ENCODE results near the gene REEP6. TPM values are rescaled to one million over a fixed set of nuclear protein-coding genes. Genes with fewer than 3 reads are reported as not detected.
A peak's percentile ranks its signal among the peaks of the same experiment; 100 is the strongest.

Gene REEP6
- total and polyA plus RNA-seq, 2 of the 8 experiments (the other 6 are each of a cell fraction or from before 2014, with no cell fraction given), result 12.6 to 20.7 TPM

- CTCF ChIA-PET (ENCODE audit: partially characterized antibody), result interaction anchor here (0.6 to 5.5 kb wide), 18 partner anchors 8 to 80 kb away, joined by 3 to 53 read pairs (median 4); partner anchors contain the start of gene REEP6
- FAIRE-seq, result no peak
- TF ChIP-seq ATF3 (IDR thresholded peaks at IDR 0.05; ENCODE audit: insufficient read depth, low read depth, low read length) (no peak), CREB1 (IDR thresholded peaks at IDR 0.05) (no peak), E2F6 (IDR thresholded peaks at IDR 0.05) (peak; percentile 50), CTBP2 (IDR thresholded peaks at IDR 0.05; ENCODE audit: borderline replicate concordance, insufficient read depth, insufficient read length, low read length) (no peak), KDM5A (IDR thresholded peaks at IDR 0.05; ENCODE audit: low read length) (no peak), TCF12 (IDR thresholded peaks at IDR 0.05; ENCODE audit: low read depth, low read length) (no peak), HDAC2 (IDR thresholded peaks at IDR 0.05; ENCODE audit: borderline replicate concordance in 1 of 2, low read depth in 2 of 2, low read length in 2 of 2) (0 out of 4 replicates have a peak, but pooled peaks of 1 of the 2 experiments have one; percentile 10)
These were observed 24.9 kb upstream of the REEP6 start for GRCh38 chr19:1466018-1466460.

More at GRCh38 chr19:1466018-1466460, 24.9 kb upstream of the REEP6 start:
- Histone ChIP-seq H2BK20ac (ENCODE audit: low read length) (no peak overlapping the region), H4K8ac (ENCODE audit: extremely low read depth, insufficient read depth, low read length) (no peak overlapping the region), H3K4me2 (ENCODE audit: insufficient read depth in 1 of 2, low read depth in 2 of 2, low read length in 2 of 2) (peak overlapping the region; percentile 68 to 86; a peak in 3 of 4 replicates), H3K79me1 (ENCODE audit: low read depth, low read length) (no peaks in the 10 kb centered on the region), H3K27ac (ENCODE audit: low read depth, low read length) (no peak overlapping the region), H3K4ac (replicated peaks; ENCODE audit: insufficient read length, low read depth, low read length) (no peak overlapping the region), H4K20me1 (replicated peaks in 1 of 2; ENCODE audit: control insufficient read depth in 1 of 2, insufficient read depth in 2 of 2, low read length in 2 of 2) (peaks cover 10 to 31% of the 10 kb centered on the region in 2 experiments), H2BK120ac (replicated peaks; ENCODE audit: low read depth, low read length) (no peak overlapping the region), H4K91ac (replicated peaks; ENCODE audit: insufficient read length, low read length) (no peak overlapping the region), H3K23ac (ENCODE audit: insufficient read length) (no peak overlapping the region), H2BK12ac (ENCODE audit: low read depth, low read length) (no peak overlapping the region; the same call in 1 of the 2 replicates), H4K5ac (ENCODE audit: insufficient read length, low read depth, low read length) (no peak overlapping the region), H2BK15ac (ENCODE audit: low read length) (no peak overlapping the region), H3K23me2 (ENCODE audit: low read depth, low read length) (peaks cover 11% of the 10 kb centered on the region; the same call in 1 of the 2 replicates), H3K18ac (ENCODE audit: extremely low read depth, low read length) (no peak overlapping the region), H2AK5ac (ENCODE audit: low read depth, low read length) (no peak overlapping the region), H3K56ac (replicated peaks; ENCODE audit: insufficient read length, low read depth, low read length) (no peak overlapping the region), H3K4me3 (ENCODE audit: extremely low read depth in 1 of 4, insufficient read depth in 2 of 4, low read depth in 3 of 4, low read length in 4 of 4) (peak overlapping the region in 1 of 4 experiments; percentile 51; a peak in 2 of 8 replicates), H3K79me2 (ENCODE audit: control insufficient read depth in 1 of 2, insufficient read depth in 2 of 2, low read length in 2 of 2) (no peaks in the 10 kb centered on the region), H3K4me1 (replicated peaks in 1 of 4; ENCODE audit: control insufficient read depth in 3 of 4, insufficient read depth in 4 of 4, low read length in 3 of 4) (peaks cover 0 to 44% (median 22%) of the 10 kb centered on the region in 4 experiments; a peak in 5 of 7 replicates), H2AFZ (ENCODE audit: low read length) (no peak overlapping the region), H3K9ac (replicated peaks in 1 of 4; ENCODE audit: extremely low read depth in 1 of 4, low read depth in 3 of 4, low read length in 3 of 4) (no peak overlapping the region), H3K14ac (ENCODE audit: insufficient read length) (no peak overlapping the region), H3K9me3 (ENCODE audit: insufficient read depth in 2 of 2, low read depth in 1 of 2, low read length in 1 of 2) (peaks cover 0 to 7% of the 10 kb centered on the region in 2 experiments; a peak in 1 of 4 replicates), H2BK5ac (ENCODE audit: low read depth, low read length) (no peak overlapping the region), H3K36me3 (ENCODE audit: control insufficient read depth in 2 of 4, insufficient read depth in 4 of 4, low read length in 3 of 4) (peaks cover 0 to 41% (median 0%) of the 10 kb centered on the region in 4 experiments; a peak in 2 of 8 replicates), H3K27me3 (replicated peaks in 1 of 4; ENCODE audit: control insufficient read depth in 3 of 4, extremely low read depth in 1 of 4, insufficient read depth in 3 of 4, low read length in 3 of 4) (peaks cover 57 to 71% (median 70%) of the 10 kb centered on the region in 4 experiments)
- POLR2A ChIA-PET (ENCODE audit: partially characterized antibody), result interaction anchor here (0.7 to 5.5 kb wide), 14 partner anchors 9 to 395 kb away, joined by 3 to 72 read pairs (median 4); partner anchors contain the start of genes APC2, CIRBP and REEP6
- 54% methylated on average over 35 of the region's 41 CpGs; no CpG with 5 or more reads in 1 of the 2 experiments for WGBS, 2 experiments (ENCODE audit: extremely low coverage in 1 of 2, insufficient coverage in 1 of 2, insufficient read length in 1 of 2, insufficient replicate concordance in 2 of 2, low coverage in 1 of 2, low lambda C conversion rate in 2 of 2, missing lambda C conversion rate in 1 of 2)
- DNase-seq (ENCODE audit: low read depth in 1 of 2, low spot score in 2 of 2), result peak in 1 of 2 experiments; percentile 63

All from H1 (cell line).